Tibial artery (tissue), 4 donors: ENCODE data around the gene NOTCH1.

Experiments
- DNase-seq, 2 donors: peaks; one replicate each; pipeline ENCODE4 v3.0.0-alpha.2; 2019
- H3K27ac ChIP-seq, 2 donors: fragments of 200-600 bp; sonication (generic) in 1 of 2; 1 replicate in 1 of 2; 2 replicates in 1 of 2; pipeline ENCODE4 v1.5.1; 2018 to 2019; ENCODE audit warnings: mild to moderate bottlenecking in 1 of 2
- H3K27me3 ChIP-seq, 2 donors: fragments of 200-600 bp; sonication (generic) in 1 of 2; one replicate each; pipeline versions ENCODE4 v1.5.1 to v1.6.0; 2016 to 2019
- H3K36me3 ChIP-seq, 3 donors: fragments of 200-600 bp; sonication (generic) in 2 of 3; one replicate each; pipeline ENCODE4 v1.5.1; 2016 to 2019; ENCODE audit warnings: mild to moderate bottlenecking in 2 of 3
- H3K4me1 ChIP-seq, 4 donors: fragments of 200-600 bp; sonication (generic) in 2 of 4; 1 replicate in 3 of 4; 2 replicates in 1 of 4; pipeline ENCODE4 v1.5.1; 2016 to 2019
- H3K4me3 ChIP-seq, 2 donors: fragments of 200-600 bp; sonication (generic) in 1 of 2; 1 replicate in 1 of 2; 2 replicates in 1 of 2; pipeline ENCODE4 v1.5.1; 2018 to 2019; ENCODE audit warnings: mild to moderate bottlenecking in 2 of 2
- H3K9me3 ChIP-seq, 3 donors: fragments of 200-600 bp; sonication (generic) in 1 of 3; one replicate each; pipeline ENCODE4 v1.5.1; 2016 to 2019
- intact Hi-C: fragments of 100-400 bp; cut with DNase I; formaldehyde crosslinking; loops from one replicate; pipeline ENCODE4 v1.15.0; 2023; ENCODE audit warnings: low total_unique reads
- TF ChIP-seq, protein P1 (sequence below), 2 experiments: fragments of 200-600 bp in 1 of 2; fragments of 450-650 bp in 1 of 2; IDR thresholded peaks; one replicate each; pipeline ENCODE4 v1.5.1; 2017 to 2019; ENCODE audit warnings: antibody characterized with exemption in 2 of 2, mild to moderate bottlenecking in 1 of 2, moderate library complexity in 1 of 2

The NOTCH1 gene

GRCh38 chr9:136462664-136463063 is 83.2 kb downstream of the NOTCH1 start:
- H3K4me3 ChIP-seq = no peak overlapping the region
- no peak overlapping the region for H3K27ac ChIP-seq
- H3K36me3 ChIP-seq = peaks cover 97 to 100% (median 98%) of the 10 kb centered on the region in 3 donors
- DNase-seq = no peak
- TF ChIP-seq, protein P1, sequence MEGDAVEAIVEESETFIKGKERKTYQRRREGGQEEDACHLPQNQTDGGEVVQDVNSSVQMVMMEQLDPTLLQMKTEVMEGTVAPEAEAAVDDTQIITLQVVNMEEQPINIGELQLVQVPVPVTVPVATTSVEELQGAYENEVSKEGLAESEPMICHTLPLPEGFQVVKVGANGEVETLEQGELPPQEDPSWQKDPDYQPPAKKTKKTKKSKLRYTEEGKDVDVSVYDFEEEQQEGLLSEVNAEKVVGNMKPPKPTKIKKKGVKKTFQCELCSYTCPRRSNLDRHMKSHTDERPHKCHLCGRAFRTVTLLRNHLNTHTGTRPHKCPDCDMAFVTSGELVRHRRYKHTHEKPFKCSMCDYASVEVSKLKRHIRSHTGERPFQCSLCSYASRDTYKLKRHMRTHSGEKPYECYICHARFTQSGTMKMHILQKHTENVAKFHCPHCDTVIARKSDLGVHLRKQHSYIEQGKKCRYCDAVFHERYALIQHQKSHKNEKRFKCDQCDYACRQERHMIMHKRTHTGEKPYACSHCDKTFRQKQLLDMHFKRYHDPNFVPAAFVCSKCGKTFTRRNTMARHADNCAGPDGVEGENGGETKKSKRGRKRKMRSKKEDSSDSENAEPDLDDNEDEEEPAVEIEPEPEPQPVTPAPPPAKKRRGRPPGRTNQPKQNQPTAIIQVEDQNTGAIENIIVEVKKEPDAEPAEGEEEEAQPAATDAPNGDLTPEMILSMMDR (IDR thresholded peaks at IDR 0.05) = no peak
- H3K27me3 ChIP-seq = no peaks in the 10 kb centered on the region
- intact Hi-C loops = no loop called here
- H3K4me1 ChIP-seq = no peaks in the 10 kb centered on the region
- H3K9me3 ChIP-seq = no peaks in the 10 kb centered on the region

GRCh38 chr9:136460772-136461325 is 85.0 kb downstream of the NOTCH1 start:
- peaks cover 97 to 100% (median 98%) of the 10 kb centered on the region in 3 donors for H3K36me3 ChIP-seq
- H3K9me3 ChIP-seq = no peaks in the 10 kb centered on the region
- no peak overlapping the region for H3K27ac ChIP-seq
- TF ChIP-seq, protein P1 (IDR thresholded peaks at IDR 0.05) = no peak
- intact Hi-C loops = no loop called here
- no peak overlapping the region for H3K4me3 ChIP-seq
- no peaks in the 10 kb centered on the region for H3K4me1 ChIP-seq
- DNase-seq = no peak
- H3K27me3 ChIP-seq = no peaks in the 10 kb centered on the region

- no peaks in the 10 kb centered on the region for H3K27me3 ChIP-seq
- H3K27ac ChIP-seq = no peak overlapping the region
- intact Hi-C loops = no loop called here
- no peak overlapping the region for H3K4me3 ChIP-seq
- peaks cover 97 to 100% (median 98%) of the 10 kb centered on the region in 3 donors for H3K36me3 ChIP-seq
- TF ChIP-seq, protein P1 (IDR thresholded peaks at IDR 0.05) = no peak
- no peaks in the 10 kb centered on the region for H3K4me1 ChIP-seq
- H3K9me3 ChIP-seq = no peaks in the 10 kb centered on the region
- DNase-seq = no peak
These were observed 86.4 kb downstream of the NOTCH1 start for GRCh38 chr9:136459425-136459824.

- intact Hi-C loops = no loop called here
- no peak overlapping the region for H3K27ac ChIP-seq
- no peaks in the 10 kb centered on the region for H3K4me1 ChIP-seq
- no peaks in the 10 kb centered on the region for H3K9me3 ChIP-seq
- no peaks in the 10 kb centered on the region for H3K27me3 ChIP-seq
- H3K36me3 ChIP-seq = peaks cover 85 to 100% (median 90%) of the 10 kb centered on the region in 3 donors
- TF ChIP-seq, protein P1 (IDR thresholded peaks at IDR 0.05) = no peak
- DNase-seq = no peak
- no peak overlapping the region for H3K4me3 ChIP-seq
These were observed 88.5 kb downstream of the NOTCH1 start for GRCh38 chr9:136457326-136457725.

DNA sequence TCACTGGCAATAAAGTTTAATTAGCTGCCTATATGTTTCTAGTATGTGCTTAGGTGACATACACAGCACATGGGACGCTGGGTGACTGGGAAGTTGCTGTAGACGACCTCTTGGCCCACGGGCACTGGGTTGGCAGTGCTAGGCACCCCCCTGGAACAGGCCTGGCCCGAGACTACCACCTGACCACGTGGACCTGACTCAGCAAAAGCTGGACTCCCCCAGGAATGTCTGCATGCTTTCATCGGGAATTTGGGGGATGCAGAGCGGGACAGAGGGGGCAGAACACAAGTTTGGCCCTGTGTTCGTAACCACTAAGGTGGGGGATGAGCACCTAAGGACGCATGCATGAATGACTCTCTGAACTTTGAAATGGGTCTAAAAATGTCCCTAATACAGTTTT is 89.6 kb downstream of the NOTCH1 start:
- intact Hi-C loops = no loop called here
- H3K4me1 ChIP-seq = no peaks in the 10 kb centered on the region
- no peaks in the 10 kb centered on the region for H3K27me3 ChIP-seq
- peaks cover 82 to 100% (median 89%) of the 10 kb centered on the region in 3 donors for H3K36me3 ChIP-seq
- TF ChIP-seq, protein P1 (IDR thresholded peaks at IDR 0.05) = no peak
- DNase-seq = no peak
- H3K9me3 ChIP-seq = no peaks in the 10 kb centered on the region
- H3K27ac ChIP-seq = no peak overlapping the region
- H3K4me3 ChIP-seq = no peak overlapping the region
